Measurements from ENCODE around the gene RRBP1. TPM values are rescaled to one million over a fixed set of nuclear protein-coding genes. Genes with fewer than 3 reads are reported as not detected.
"Not testable (repeated sequence)": the region's sequence is repeated elsewhere in the genome, so short reads cannot be mapped to it uniquely, and the experiment has no call there.

RRBP1 gene
- total RNA-seq, 1 donor from 2014 or later = 46.7 TPM

DNA sequence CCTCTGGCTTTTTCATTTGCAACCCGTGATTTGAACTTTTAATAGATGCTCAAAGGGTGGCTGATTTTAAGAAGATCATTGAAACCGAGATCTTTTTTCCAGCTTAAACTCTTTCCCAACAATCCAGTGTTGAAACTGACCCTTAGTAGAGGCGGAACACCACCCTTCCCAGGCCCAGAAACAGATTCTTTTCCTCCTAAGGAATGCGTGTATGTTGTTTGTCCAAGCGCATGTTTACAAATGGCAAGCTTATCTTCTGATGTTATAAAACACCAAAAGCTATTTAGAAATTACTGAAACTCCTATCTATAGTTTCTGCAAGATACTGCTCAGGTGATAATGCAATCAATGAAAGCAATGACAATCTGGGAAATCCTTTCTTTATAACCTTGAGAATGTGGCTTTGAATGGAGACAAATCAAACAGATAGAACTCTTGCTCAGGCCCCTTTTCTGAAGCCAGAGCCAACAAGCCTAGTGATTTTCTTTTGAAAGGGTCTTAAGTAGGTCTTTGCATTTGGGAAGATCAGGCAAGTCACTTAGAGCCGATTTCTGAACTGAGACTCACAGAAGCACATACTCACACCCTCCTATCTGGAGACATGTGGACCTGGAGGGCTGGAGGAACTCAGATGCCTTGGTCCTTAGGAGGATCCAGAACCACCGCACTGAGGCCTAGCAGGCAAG lies 26.8 kb upstream of the RRBP1 start:
- H3K4me1 Mint-ChIP-seq = peaks cover 12% of the 10 kb centered on the region
- H3K36me3 Mint-ChIP-seq (ENCODE audit: low read depth) = no peaks in the 10 kb centered on the region
- DNase-seq (ENCODE audit: low read depth, low spot score) = no peak
- no peak overlapping the region for H3K27ac Mint-ChIP-seq (ENCODE audit: unreplicated experiment)
- H3K27me3 Mint-ChIP-seq (ENCODE audit: low read depth) = no peaks in the 10 kb centered on the region
- no peak for TF ChIP-seq CTCF (conservative IDR thresholded peaks at IDR 0.05)
- H3K4me3 Mint-ChIP-seq = no peak overlapping the region
- H3K9me3 Mint-ChIP-seq = no peaks in the 10 kb centered on the region

DNA sequence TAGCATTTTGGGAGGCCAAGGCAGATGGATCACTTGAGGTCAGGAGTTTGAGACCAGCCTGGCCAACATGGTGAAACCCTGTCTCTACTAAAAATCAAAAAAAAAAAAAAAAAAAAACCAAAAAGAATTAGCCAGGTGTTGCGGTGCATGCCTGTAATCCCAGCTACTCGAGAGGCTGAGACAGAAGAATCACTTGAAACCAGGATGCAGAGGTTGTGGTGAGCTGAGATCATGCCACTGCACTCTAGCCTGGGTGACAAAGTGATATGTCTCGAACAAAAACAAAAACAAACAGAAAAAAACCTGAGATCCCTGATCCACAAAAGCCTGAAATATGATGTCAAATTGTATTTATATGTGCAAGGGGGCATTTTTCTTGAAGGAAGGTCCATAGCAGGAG lies 25.9 kb upstream of the RRBP1 start:
- H3K27ac Mint-ChIP-seq (ENCODE audit: unreplicated experiment); DNase-seq (ENCODE audit: low read depth, low spot score); H3K36me3 Mint-ChIP-seq (ENCODE audit: low read depth); H3K9me3 Mint-ChIP-seq; H3K4me3 Mint-ChIP-seq; H3K27me3 Mint-ChIP-seq (ENCODE audit: low read depth): not testable (repeated sequence)
- peaks cover 12% of the 10 kb centered on the region for H3K4me1 Mint-ChIP-seq

- H3K4me3 Mint-ChIP-seq = no peak overlapping the region
- DNase-seq (ENCODE audit: low read depth, low spot score) = no peak
- no peak for TF ChIP-seq CTCF (conservative IDR thresholded peaks at IDR 0.05)
- no peaks in the 10 kb centered on the region for H3K9me3 Mint-ChIP-seq
- no peak overlapping the region for H3K27ac Mint-ChIP-seq (ENCODE audit: unreplicated experiment)
- no peaks in the 10 kb centered on the region for H3K27me3 Mint-ChIP-seq (ENCODE audit: low read depth)
- no peaks in the 10 kb centered on the region for H3K36me3 Mint-ChIP-seq (ENCODE audit: low read depth)
- H3K4me1 Mint-ChIP-seq = peaks cover 12% of the 10 kb centered on the region
These were observed 24.6 kb upstream of the RRBP1 start for GRCh38 chr20:17706632-17707031.

GRCh38 chr20:17705916-17706315 lies 23.9 kb upstream of the RRBP1 start:
- peaks cover 7% of the 10 kb centered on the region for H3K4me1 Mint-ChIP-seq
- no peaks in the 10 kb centered on the region for H3K27me3 Mint-ChIP-seq (ENCODE audit: low read depth)
- H3K36me3 Mint-ChIP-seq (ENCODE audit: low read depth) = no peaks in the 10 kb centered on the region
- no peaks in the 10 kb centered on the region for H3K9me3 Mint-ChIP-seq
- H3K27ac Mint-ChIP-seq (ENCODE audit: unreplicated experiment) = no peak overlapping the region
- TF ChIP-seq CTCF (conservative IDR thresholded peaks at IDR 0.05) = no peak
- DNase-seq (ENCODE audit: low read depth, low spot score) = no peak
- no peak overlapping the region for H3K4me3 Mint-ChIP-seq

- H3K27ac Mint-ChIP-seq (ENCODE audit: unreplicated experiment) = no peak overlapping the region
- no peaks in the 10 kb centered on the region for H3K9me3 Mint-ChIP-seq
- H3K36me3 Mint-ChIP-seq (ENCODE audit: low read depth) = no peaks in the 10 kb centered on the region
- no peak overlapping the region for H3K4me3 Mint-ChIP-seq
- H3K4me1 Mint-ChIP-seq = no peaks in the 10 kb centered on the region
- no peak for TF ChIP-seq CTCF (conservative IDR thresholded peaks at IDR 0.05)
- DNase-seq (ENCODE audit: low read depth, low spot score) = no peak
- H3K27me3 Mint-ChIP-seq (ENCODE audit: low read depth) = no peaks in the 10 kb centered on the region
These were observed 22.7 kb upstream of the RRBP1 start for GRCh38 chr20:17704589-17705317.

- Mint-ChIP-seq H3K9me3 (no peaks in the 10 kb centered on the region), H3K4me1 (no peaks in the 10 kb centered on the region), H3K36me3 (ENCODE audit: low read depth) (no peaks in the 10 kb centered on the region), H3K27me3 (ENCODE audit: low read depth) (no peaks in the 10 kb centered on the region), H3K4me3 (no peak overlapping the region), H3K27ac (ENCODE audit: unreplicated experiment) (no peak overlapping the region)
- TF ChIP-seq CTCF (conservative IDR thresholded peaks at IDR 0.05) = no peak
- DNase-seq (ENCODE audit: low read depth, low spot score) = no peak
These were observed 19.8 kb upstream of the RRBP1 start for GRCh38 chr20:17701826-17702225.

All from neural crest cell (in vitro differentiated cells).